ENCODE data around the gene RREB1.
A peak's percentile ranks its signal among the peaks of the same experiment; 100 is the strongest.
"Not testable (repeated sequence)": the region's sequence is repeated elsewhere in the genome, so short reads cannot be mapped to it uniquely, and the experiment has no call there.

Gene RREB1

DNA sequence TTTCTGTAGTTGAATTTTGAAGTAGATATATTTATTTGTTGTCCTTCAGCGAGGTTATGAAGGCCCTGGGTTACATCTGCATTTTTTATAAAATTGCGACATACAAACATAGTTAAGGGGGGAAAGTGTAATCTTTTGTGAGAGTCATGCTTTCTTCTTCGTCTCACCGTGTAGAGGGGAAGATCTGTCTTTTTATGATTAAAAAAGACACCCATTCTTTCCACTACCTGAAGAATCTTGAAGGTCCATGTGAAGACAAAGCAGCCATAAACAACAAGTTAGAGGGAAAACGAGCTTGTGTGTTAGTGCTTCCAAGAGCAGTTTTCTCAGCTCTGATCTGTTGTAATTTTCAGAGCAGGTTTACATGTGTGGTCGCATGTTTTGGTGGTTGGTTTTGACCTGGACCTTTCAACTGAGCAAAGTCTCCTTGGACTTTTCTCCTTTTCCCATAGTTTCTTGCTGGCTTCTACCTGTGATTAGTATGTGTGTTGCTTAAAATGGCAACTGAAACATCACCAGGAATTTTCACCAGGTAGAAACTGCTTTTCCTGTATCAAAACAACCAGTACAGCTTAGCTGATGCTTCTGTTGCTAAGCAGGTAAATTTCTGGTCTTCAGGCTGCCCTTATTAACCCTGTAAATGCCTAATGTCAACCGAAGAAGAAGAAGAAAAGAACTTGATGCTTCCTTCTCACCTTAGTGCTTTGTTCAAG, 37.3 kb downstream of the RREB1 start:
- DNase-seq (ENCODE audit: low spot score), result no peak

GRCh38 chr6:7145585-7145884, 37.8 kb downstream of the RREB1 start:
- no peak for DNase-seq (ENCODE audit: low spot score)

DNA sequence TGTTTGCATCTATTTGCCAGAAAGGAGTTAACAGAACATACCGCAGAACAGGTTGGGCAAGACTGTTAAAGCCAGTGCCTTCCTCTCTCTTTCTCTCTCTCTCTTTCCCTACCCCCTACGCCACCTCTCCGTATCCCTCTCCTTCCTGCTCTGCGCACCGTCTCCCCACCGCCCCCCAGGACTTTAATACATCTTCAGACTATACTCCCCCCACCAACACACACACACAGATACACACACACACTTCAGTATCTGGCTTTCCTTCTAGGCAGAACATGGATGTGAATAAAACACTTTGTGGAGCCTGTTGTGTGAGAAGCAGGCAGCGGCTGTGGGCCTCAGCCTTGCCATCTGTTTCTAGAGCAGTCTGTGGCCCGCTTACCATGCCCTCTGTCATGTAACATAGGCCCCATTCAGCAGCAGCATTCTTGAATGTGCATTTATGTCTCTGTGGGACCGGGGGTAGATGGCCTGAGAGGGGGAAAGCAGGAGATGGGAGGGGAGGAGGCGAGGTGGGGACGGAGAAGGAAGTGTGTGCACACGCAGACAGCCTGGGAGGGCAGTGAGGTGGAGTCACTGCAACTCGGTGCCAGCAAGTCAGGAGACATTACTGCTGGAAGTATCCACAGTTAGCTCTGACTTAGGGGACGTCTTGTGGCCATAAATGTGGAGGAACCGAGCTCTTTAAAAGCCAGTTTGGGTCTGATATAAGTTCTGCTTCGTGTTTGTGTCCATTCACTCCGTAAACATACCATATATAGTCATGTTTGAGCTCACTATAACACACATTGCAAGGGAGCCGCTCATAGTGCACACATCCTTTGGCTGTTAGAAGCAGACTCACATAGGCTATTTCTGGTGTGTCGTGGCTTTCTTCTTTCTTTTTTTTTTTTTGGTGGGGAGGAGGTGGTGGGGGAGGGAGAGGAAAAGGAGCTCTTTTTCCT, 38.4 kb downstream of the RREB1 start:
- peak; percentile 72 for DNase-seq (ENCODE audit: low spot score)

DNA sequence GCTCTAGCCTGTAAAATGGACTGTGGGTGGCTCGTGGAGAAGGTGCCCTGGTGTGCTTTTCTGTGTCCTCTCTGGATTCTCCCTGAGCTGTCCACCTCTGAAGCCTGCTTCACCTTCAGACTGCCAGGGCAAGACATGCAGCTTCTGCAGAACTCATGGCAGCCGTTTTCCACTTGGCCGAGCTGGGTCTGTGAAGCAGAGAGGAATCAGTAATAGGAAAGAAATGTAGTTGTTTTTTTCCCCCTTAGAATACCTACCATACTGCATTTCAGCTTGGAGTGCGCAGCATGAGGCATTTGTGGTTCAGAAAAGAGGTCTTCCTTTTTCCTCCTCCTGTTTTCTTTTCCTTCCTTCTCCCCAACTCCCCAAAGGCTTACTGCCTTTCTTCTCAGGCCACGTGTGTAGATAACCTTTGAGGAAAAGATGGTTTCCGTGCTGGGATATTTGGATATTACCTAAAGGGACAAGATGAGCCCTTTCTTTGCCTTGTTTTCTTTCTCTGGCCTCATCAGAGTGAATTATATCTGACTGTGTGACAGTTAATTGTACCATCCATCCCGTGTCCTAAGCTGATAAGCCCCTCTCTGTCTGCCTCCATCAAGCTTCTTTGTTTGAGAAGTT, 39.4 kb downstream of the RREB1 start:
- DNase-seq (ENCODE audit: low spot score), result no peak

DNA sequence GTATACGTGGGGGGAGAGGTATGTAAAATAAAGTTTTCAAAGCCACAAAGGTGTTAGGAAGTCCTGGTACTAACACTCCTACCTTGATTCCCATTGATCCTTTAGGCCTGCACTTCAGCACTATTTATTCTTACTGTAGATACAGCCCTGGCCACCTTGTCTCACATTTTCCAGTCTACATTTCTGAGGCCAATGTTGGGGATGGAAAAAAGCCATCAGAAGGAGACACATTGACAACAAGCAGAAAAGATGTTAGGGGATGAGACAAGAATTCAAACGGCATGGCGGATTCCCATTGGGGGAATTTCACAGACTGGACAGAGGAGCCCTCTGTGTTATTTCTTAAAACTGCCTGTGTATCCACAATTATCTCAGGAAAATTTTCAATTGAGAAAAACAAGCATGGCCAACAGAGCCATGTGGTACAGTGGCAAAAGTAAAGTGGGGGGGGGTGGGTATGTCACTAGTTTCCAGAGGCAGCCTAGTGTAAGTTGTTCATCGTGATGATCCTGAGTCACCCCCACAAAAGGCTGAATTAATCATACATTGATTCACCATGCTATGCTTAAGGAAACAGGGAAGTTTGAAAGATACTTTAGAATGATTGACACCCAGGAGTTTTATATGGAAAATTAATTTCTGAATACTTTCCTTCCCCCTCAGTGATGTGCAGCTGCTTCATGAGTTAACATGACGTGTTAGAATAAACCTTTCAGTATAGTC, 40.5 kb downstream of the RREB1 start:
- DNase-seq (ENCODE audit: low spot score), result peak; percentile 62

DNA sequence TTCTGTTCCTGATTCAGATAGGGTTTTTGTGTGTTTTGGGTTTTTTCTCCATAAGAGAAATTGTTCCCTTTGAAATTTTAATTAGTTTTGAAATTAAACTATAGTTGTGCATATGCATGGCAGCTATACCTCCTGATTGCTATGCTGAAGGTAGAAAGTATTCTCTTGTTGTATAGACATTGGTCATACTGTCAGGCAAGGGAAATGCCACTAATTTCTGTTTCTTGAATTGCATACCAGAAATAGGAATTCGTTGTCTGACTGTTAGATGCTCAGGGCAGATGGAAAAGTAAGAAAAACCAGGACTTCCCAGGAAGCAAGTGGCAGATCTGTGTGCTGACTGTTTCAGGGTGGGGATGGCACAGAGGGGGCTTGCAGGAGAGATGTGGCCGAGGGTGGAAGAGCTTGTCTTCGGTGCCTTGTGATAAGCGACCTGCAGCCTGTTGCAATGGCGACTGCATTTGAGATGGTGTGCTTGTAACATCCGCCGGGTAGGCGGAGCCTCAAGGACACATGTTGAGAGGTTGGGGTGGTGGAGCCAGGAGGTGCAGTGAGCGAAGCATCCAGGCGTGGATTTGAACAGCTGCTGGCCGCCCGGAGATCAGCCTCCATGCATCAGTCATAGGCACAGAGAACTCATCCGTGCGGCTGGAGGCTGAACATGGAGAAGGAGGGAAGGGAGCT, 42.8 kb downstream of the RREB1 start:
- no peak for DNase-seq (ENCODE audit: low spot score)

DNA sequence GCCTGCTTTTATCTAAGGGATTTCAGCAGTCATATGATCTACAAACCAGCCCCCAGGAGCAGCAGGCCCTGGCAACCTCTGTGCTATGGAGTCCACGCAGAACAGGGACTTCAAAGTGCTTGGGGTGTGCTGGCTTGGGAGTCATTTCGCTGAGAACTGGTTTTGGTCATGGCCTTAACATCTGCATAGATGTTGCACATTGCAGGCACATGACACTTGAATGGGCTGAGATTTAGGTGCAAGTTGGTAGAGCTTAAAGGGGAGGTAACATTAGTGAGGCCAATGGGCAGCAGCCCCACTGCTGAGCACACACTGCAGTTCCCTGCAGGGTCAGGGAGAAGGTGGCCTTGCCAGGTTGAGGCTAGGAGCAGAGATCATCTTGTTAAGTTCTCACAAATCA, 43.6 kb downstream of the RREB1 start:
- no peak for DNase-seq (ENCODE audit: low spot score)

GRCh38 chr6:7152462-7152861, 44.7 kb downstream of the RREB1 start:
- DNase-seq (ENCODE audit: low spot score), result no peak

DNA sequence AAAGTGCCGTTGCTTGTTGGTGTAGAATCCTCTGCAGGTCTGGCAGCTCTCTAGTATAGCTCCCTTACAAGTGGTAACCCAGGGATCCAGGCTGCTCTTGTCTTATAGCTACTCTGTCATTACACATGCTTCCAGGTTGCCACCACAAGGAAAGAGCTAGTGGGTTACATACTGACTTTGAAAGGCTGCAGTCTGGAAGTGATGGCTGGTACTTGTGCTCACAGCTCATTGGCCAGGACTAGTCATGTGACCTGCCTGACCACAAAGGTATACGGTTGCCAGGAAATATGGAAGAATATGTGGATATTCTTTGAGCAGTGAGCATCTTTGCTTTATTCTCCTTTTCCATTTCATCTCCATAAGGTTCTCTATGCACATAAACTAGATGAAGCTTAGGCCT, 46.0 kb downstream of the RREB1 start:
- no peak for DNase-seq (ENCODE audit: low spot score)

DNA sequence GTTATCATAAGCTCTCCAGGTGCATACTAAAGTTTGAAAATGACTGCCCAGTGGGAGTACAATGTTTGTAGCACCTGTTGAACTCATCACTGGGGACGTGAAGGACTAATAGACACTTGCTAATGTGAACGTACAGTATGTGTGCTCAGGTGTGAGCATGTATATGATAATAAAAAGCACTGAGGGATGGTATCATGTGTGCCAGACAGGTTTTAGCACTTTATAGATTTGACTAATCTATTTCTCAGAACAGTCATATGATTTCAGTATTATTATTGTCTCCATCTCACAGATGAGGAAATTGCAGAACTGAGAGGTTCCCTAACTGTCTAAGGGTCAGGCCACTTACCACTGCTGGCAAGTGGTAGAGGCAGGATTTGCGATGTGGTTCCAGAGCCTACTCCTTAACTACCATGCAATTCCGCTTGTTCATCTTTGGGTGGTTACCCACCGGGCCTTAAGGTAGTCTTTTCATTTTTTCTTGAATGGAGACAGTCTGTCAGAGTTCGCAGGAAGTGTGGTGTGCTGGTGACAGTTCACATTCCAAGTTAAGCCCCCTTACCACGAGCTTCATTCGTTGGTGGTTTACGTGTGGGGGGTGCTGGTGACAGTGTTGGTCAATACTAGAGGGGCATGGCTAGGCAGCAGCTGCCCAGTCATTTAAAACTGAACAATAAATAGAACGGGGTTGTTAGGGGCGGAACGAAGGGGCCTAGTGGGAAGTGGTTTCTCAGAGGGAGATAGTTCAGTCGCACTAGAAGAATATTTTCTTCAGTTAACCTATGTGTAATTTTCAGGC, 46.8 kb downstream of the RREB1 start:
- no peak for DNase-seq (ENCODE audit: low spot score)

GRCh38 chr6:7155871-7156579, 48.3 kb downstream of the RREB1 start:
- DNase-seq (ENCODE audit: low spot score), result no peak

GRCh38 chr6:7156643-7157278, 49.0 kb downstream of the RREB1 start:
- DNase-seq (ENCODE audit: low spot score), result peak; percentile 89

GRCh38 chr6:7157307-7157706, 49.5 kb downstream of the RREB1 start:
- DNase-seq (ENCODE audit: low spot score), result not testable (repeated sequence)

DNA sequence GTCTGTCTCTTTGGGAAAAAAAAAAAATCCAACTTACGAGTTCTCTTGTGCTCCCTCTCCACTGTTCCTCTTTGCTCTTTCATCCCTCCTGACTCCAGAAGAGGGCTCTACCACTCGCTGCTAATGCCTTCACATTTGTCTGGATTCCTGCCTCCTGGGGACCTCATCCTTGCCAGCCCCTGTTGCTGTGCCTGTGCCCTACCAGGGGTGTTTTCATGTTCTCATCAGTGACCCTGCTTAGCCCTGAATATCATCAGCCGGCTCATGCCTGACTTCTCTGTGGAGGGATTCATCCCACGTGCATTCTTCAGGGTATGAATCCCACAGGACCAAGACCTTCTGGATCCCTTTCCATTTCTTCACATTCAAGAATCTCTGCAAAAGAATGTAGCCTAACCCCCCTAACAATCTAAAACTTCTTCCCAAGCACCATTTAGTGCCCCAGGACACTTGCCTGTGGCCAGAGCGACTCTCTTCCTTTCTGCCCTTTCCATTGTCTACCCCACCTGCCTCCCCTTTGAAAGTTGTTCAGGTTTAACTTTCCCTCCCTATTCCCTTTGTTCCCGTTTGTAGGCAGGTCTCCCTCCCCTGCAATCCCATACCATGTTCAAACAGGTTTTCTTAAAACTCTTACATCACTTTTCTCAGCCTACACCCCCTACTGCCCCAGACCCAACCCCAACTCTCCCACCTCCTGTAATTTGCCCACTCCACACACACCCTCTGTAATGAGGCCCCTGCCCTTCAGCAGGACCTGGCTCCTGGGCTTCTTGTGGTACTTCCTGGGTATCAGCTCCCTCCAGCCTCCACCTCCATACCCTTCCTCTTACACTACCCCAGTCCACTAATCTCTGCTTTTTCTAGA, 50.2 kb downstream of the RREB1 start:
- DNase-seq (ENCODE audit: low spot score), result peak; percentile 50

GRCh38 chr6:7159790-7160525, 52.2 kb downstream of the RREB1 start:
- DNase-seq (ENCODE audit: low spot score), result no peak

DNA sequence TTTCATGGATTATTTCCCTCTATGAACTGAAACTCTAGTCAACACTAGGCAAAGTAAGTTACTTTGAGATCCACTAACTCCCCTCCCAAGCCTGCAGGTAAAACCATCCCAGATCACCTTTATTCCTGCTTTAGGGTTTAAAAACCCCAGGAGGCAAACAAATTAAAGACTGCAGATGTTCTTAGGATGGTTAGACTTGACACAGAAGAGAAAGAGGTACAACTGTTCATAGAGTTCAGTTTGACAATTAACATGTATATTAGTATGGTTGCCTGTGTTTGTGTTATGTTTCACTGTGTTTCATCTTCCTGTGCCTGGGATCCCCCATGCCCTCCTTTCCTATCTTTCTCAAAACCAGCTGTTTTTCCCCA, 53.5 kb downstream of the RREB1 start:
- no peak for DNase-seq (ENCODE audit: low spot score)

- DNase-seq (ENCODE audit: low spot score), result no peak
Observed at GRCh38 chr6:7161845-7162244, 54.1 kb downstream of the RREB1 start.

GRCh38 chr6:7163661-7164071, 55.9 kb downstream of the RREB1 start:
- DNase-seq (ENCODE audit: low spot score), result no peak

Measured in AG20443 (cell line).